ENCODE results near the gene TMEFF2. TPM values are rescaled to one million over a fixed set of nuclear protein-coding genes. Genes with fewer than 3 reads are reported as not detected.

TMEFF2 gene
- polyA plus RNA-seq, 1 of the 3 experiments (the other 2 are of a cell fraction) = 5.4 TPM

- H3K27ac ChIP-seq (ENCODE audit: low read depth in 2 of 2, low read length in 1 of 2) = no peak overlapping the region
- 100% methylated on average over 1 of the region's 1 CpG for whole genome bisulfite sequencing (ENCODE audit: low lambda C conversion rate)
- CTCF ChIA-PET = interaction anchor here (0.6 to 1.5 kb wide), 2 partner anchors 32 to 83 kb away, joined by 3 read pairs; no protein-coding TSS in a partner anchor
Measured at GRCh38 chr2:192011196-192011595, 183.5 kb downstream of the TMEFF2 start.

GRCh38 chr2:192010073-192010472 is 184.7 kb downstream of the TMEFF2 start:
- POLR2A ChIA-PET = no interaction called here
- CTCF ChIA-PET = interaction anchor here (1.5 kb wide), 1 partner anchor 30 kb away, joined by 3 read pairs; no protein-coding TSS in a partner anchor
- Histone ChIP-seq H3K79me2 (ENCODE audit: insufficient read depth) (no peaks in the 10 kb centered on the region), H3K4me3 (ENCODE audit: low read depth in 2 of 2, low read length in 1 of 2) (no peak overlapping the region), H4K20me1 (ENCODE audit: insufficient read depth) (no peaks in the 10 kb centered on the region), H3K9me2 (no peaks in the 10 kb centered on the region), H2AFZ (ENCODE audit: low read depth) (no peak overlapping the region), H3K9me3 (no peaks in the 10 kb centered on the region), H3K27me3 (ENCODE audit: insufficient read depth) (no peaks in the 10 kb centered on the region), H3K27ac (ENCODE audit: low read depth in 2 of 2, low read length in 1 of 2) (no peak overlapping the region), H3K9ac (no peak overlapping the region), H3K4me2 (no peak overlapping the region), H3K36me3 (replicated peaks in 1 of 2; ENCODE audit: control insufficient read depth in 1 of 2, insufficient read depth in 2 of 2, low read length in 1 of 2) (no peaks in the 10 kb centered on the region), H3K4me1 (ENCODE audit: control insufficient read depth in 1 of 2, insufficient read depth in 2 of 2, low read depth in 1 of 2, low read length in 1 of 2) (no peaks in the 10 kb centered on the region), H3F3A (replicated peaks; ENCODE audit: insufficient read depth) (no peaks in the 10 kb centered on the region)
- DNase-seq = no peak
- WGBS (ENCODE audit: low lambda C conversion rate) = 91% methylated on average over 5 of the region's 5 CpGs
- no peak for TF ChIP-seq TEAD4 (IDR thresholded peaks at IDR 0.05; ENCODE audit: borderline replicate concordance, insufficient read depth)
- TF ChIP-seq JUND (IDR thresholded peaks at IDR 0.05) = no peak
- TF ChIP-seq CHD2 (IDR thresholded peaks at IDR 0.05; ENCODE audit: low read length, partially characterized antibody) = no peak
- TF ChIP-seq IRF3 (IDR thresholded peaks at IDR 0.05; ENCODE audit: low read depth, low read length) = no peak
- TF ChIP-seq PBX3 (IDR thresholded peaks at IDR 0.05) = no peak
- no peak for TF ChIP-seq TCF12 (IDR thresholded peaks at IDR 0.05)
- no peak for TF ChIP-seq GABPA (IDR thresholded peaks at IDR 0.05; ENCODE audit: low read depth)
- no peak for TF ChIP-seq FOXJ3 (CRISPR knock-in tag; IDR thresholded peaks at IDR 0.05)
- TF ChIP-seq RXRA (IDR thresholded peaks at IDR 0.05; ENCODE audit: borderline replicate concordance, low read depth) = no peak
- no peak for TF ChIP-seq NRF1 (IDR thresholded peaks at IDR 0.05; ENCODE audit: low read depth, low read length)
- no peak for TF ChIP-seq EZH2phosphoT487 (IDR thresholded peaks at IDR 0.05; ENCODE audit: borderline replicate concordance, low read depth)
- no peak for TF ChIP-seq MAX (IDR thresholded peaks at IDR 0.05; ENCODE audit: low read depth)
- TF ChIP-seq ZBTB33 (IDR thresholded peaks at IDR 0.05; ENCODE audit: borderline replicate concordance, low read depth) = no peak

More at GRCh38 chr2:192011196-192011595, 183.5 kb downstream of the TMEFF2 start:
- Histone ChIP-seq H3K9ac (no peak overlapping the region), H3K36me3 (replicated peaks in 1 of 2; ENCODE audit: control insufficient read depth in 1 of 2, insufficient read depth in 2 of 2, low read length in 1 of 2) (no peaks in the 10 kb centered on the region), H3K4me1 (ENCODE audit: control insufficient read depth in 1 of 2, insufficient read depth in 2 of 2, low read depth in 1 of 2, low read length in 1 of 2) (no peaks in the 10 kb centered on the region), H3K4me2 (no peak overlapping the region), H3K27me3 (ENCODE audit: insufficient read depth) (no peaks in the 10 kb centered on the region), H3K9me2 (no peaks in the 10 kb centered on the region), H4K20me1 (ENCODE audit: insufficient read depth) (no peaks in the 10 kb centered on the region), H3F3A (replicated peaks; ENCODE audit: insufficient read depth) (no peaks in the 10 kb centered on the region), H2AFZ (ENCODE audit: low read depth) (no peak overlapping the region), H3K9me3 (no peaks in the 10 kb centered on the region), H3K79me2 (ENCODE audit: insufficient read depth) (no peaks in the 10 kb centered on the region), H3K4me3 (ENCODE audit: low read depth in 2 of 2, low read length in 1 of 2) (no peak overlapping the region)
- POLR2A ChIA-PET = no interaction called here
- TF ChIP-seq EZH2phosphoT487 (IDR thresholded peaks at IDR 0.05; ENCODE audit: borderline replicate concordance, low read depth) = no peak
- no peak for TF ChIP-seq GATA2 (CRISPR knock-in tag; IDR thresholded peaks at IDR 0.05)
- no peak for TF ChIP-seq JUND (IDR thresholded peaks at IDR 0.05)
- no peak for TF ChIP-seq IRF3 (IDR thresholded peaks at IDR 0.05; ENCODE audit: low read depth, low read length)
- no peak for TF ChIP-seq FOSL2 (IDR thresholded peaks at IDR 0.05; ENCODE audit: borderline replicate concordance, low read depth)
- no peak for TF ChIP-seq FOXJ3 (CRISPR knock-in tag; IDR thresholded peaks at IDR 0.05)
- no peak for TF ChIP-seq CHD2 (IDR thresholded peaks at IDR 0.05; ENCODE audit: low read length, partially characterized antibody)
- TF ChIP-seq YY1 (IDR thresholded peaks at IDR 0.05; ENCODE audit: low read depth) = no peak
- DNase-seq = no peak
